Glutamatergic neuron (in vitro differentiated cells): Measurements from ENCODE around the gene PAFAH1B1. TPM values are rescaled to one million over a fixed set of nuclear protein-coding genes. Genes with fewer than 3 reads are reported as not detected.
A peak's percentile ranks its signal among the peaks of the same experiment; 100 is the strongest.

Source experiments
- DNase-seq: peaks from one replicate; pipeline ENCODE4 v3.0.0; 2022
- H3K27ac Mint-ChIP-seq: one replicate; pipeline ENCODE4 v1.8.0; 2020; ENCODE audit warnings: mild to moderate bottlenecking, mixed read lengths, inconsistent platforms; ENCODE audit not compliant: unreplicated experiment
- H3K27me3 Mint-ChIP-seq: one replicate; pipeline ENCODE4 v1.8.0; 2020; ENCODE audit warnings: mild to moderate bottlenecking, moderate library complexity, mixed read lengths, inconsistent platforms; ENCODE audit not compliant: unreplicated experiment
- H3K36me3 Mint-ChIP-seq: one replicate; pipeline ENCODE4 v1.8.0; 2020; ENCODE audit warnings: mild to moderate bottlenecking, mixed read lengths, inconsistent platforms; ENCODE audit not compliant: unreplicated experiment
- H3K4me1 Mint-ChIP-seq: one replicate; pipeline ENCODE4 v1.8.0; 2020; ENCODE audit warnings: mild to moderate bottlenecking, low read depth, mixed read lengths, inconsistent platforms; ENCODE audit not compliant: unreplicated experiment
- H3K4me3 Mint-ChIP-seq: one replicate; pipeline ENCODE4 v1.8.0; 2020; ENCODE audit warnings: mild to moderate bottlenecking, mixed read lengths, inconsistent platforms; ENCODE audit not compliant: unreplicated experiment
- H3K9me3 Mint-ChIP-seq: one replicate; pipeline ENCODE4 v1.8.0; 2020; ENCODE audit warnings: mild to moderate bottlenecking, moderate library complexity, mixed read lengths, inconsistent platforms; ENCODE audit not compliant: unreplicated experiment
- CTCF ChIP-seq: fragments of 200-600 bp; sonication (generic); IDR thresholded peaks from one replicate; pipeline ENCODE4 v1.5.0; 2021; ENCODE audit not compliant: partially characterized antibody, unreplicated experiment
- total RNA-seq: library from RNA; stranded (reverse); fragmentation: NEBNext Ultra II Directional; extraction: Animal tissue kit (Norgen Biotek cat#: 25700); gene quantifications from one replicate; pipeline ENCODE4 v1.2.1, GENCODE V29; 2021; ENCODE audit not compliant: unreplicated experiment

Gene PAFAH1B1
- total RNA-seq, 1 donor from 2014 or later = 296 TPM

GRCh38 chr17:2700030-2700490 is 106.6 kb downstream of the PAFAH1B1 start:
- peaks cover 3% of the 10 kb centered on the region for H3K9me3 Mint-ChIP-seq
- DNase-seq = peak; percentile 8
- peaks cover 2% of the 10 kb centered on the region for H3K27me3 Mint-ChIP-seq
- no peak for TF ChIP-seq CTCF
- H3K4me3 Mint-ChIP-seq = no peak overlapping the region
- H3K36me3 Mint-ChIP-seq = no peaks in the 10 kb centered on the region
- no peaks in the 10 kb centered on the region for H3K4me1 Mint-ChIP-seq
- H3K27ac Mint-ChIP-seq = no peak overlapping the region

DNA sequence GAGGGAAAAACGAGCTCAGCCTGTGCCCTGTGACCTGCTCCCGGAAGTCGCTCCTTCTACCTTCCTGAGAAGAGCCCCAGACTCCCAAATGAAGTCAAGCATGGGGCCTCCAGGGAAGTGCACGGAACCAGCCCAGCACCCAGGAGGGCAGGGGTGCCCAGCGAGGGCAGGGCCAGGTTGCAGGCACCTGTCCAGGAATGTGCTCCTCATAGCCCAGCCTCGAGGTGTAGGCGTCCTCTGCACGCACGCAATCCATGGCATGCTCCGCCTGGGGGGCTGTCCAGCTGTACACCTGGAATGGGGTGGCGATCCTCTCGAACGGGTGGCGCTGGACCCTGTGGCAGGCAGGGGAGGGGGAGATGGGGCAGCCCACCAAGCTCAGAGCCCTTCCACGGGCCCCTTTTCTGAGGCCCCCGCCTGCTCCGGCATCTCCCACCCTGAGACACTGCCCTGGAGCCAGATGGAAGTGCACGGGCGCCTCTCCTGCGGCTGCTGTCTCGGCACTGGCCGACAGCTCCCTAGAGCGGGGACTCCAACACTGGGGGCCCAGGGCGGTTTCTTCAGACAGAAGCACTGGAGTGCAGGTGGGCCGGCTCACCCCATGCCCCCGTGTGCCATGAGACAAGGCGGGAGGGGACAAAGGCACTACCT is 107.2 kb downstream of the PAFAH1B1 start:
- no peaks in the 10 kb centered on the region for H3K36me3 Mint-ChIP-seq
- peaks cover 4% of the 10 kb centered on the region for H3K4me1 Mint-ChIP-seq
- H3K27me3 Mint-ChIP-seq = peaks cover 2% of the 10 kb centered on the region
- no peak overlapping the region for H3K4me3 Mint-ChIP-seq
- no peak for TF ChIP-seq CTCF
- no peak overlapping the region for H3K27ac Mint-ChIP-seq
- DNase-seq = peak; percentile 11
- H3K9me3 Mint-ChIP-seq = peaks cover 3% of the 10 kb centered on the region

DNA sequence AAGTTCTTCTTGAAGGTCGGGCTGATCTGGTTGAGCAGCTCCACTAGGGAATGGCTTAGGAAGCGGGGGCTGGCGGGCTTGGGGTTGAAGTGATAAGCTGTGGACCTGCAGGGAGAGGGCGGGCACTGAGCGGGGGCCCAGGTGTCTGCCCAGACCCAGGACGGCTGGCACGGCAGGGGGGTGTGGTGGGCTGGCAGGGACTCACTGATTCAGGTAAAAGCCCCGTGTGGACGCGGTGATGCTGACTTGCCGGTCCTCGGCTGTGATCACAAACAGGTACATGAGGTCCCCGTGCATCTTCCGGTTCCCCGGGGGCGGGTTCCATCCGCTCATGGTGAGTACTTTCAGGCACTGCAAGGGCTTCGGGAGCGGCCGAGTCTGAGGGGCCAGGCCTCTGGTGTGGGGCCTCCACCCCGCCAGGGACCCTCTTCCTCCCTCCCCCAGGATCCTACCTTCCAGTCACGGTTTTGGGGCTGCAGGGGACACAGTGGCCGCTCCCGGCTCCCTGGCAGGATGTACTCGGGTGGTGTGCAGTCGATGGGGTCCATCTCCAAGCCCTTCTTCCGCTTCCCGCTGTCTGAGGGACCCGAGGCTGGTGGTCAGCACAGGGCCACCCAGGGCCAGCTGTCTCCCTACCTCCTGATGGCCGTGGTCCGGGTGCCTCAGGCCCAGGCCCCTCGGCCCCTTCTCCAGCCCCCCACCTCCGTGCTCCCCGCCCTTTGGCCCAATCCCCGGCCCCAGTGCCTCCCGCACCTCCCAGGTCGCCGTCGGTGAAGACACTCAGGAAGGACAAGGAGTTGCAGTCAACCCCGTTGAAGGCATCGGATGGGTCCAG is 107.9 kb downstream of the PAFAH1B1 start:
- Mint-ChIP-seq H3K27me3 (peaks cover 3% of the 10 kb centered on the region), H3K4me3 (no peak overlapping the region), H3K27ac (no peak overlapping the region), H3K4me1 (peaks cover 4% of the 10 kb centered on the region), H3K9me3 (peaks cover 3% of the 10 kb centered on the region), H3K36me3 (no peaks in the 10 kb centered on the region)
- DNase-seq = peak; percentile 19
- no peak for TF ChIP-seq CTCF

DNA sequence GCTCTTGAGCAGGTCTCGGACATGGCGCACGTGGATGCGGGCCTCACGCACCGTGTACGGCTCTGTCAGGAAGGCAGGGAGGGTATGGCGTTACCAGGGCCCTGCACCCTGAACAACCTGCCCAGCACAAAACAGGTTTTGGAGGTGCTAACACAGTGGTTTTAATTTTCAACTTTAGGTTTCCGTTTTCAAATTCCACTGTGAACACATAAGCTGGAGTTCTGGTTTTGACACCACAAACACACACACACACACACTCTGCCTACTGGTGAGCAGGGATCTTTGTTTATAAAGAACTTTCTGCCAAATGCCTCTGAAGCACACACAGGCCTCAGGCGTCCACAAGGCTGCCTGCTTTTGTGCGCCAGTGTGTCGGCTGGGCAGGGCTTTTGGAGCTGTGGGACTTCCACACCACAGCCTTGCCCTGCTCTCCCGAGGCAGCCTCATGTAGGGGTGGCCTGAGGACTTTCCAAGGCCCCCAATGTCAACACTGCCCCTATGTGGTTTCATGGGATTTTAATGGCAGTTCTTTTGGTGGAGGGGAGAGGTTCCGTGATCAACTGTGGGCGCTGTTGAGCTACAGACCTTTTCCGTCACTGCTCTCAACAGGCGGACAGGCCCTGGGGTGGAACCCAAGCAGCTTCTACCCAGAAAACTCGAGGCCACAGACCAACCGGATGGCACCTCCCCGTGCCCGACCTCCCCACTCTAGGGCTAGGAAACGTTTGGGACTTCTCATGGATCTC is 108.7 kb downstream of the PAFAH1B1 start:
- H3K27me3 Mint-ChIP-seq = peaks cover 4% of the 10 kb centered on the region
- no peak for TF ChIP-seq CTCF
- H3K27ac Mint-ChIP-seq = no peak overlapping the region
- H3K4me1 Mint-ChIP-seq = peaks cover 4% of the 10 kb centered on the region
- peaks cover under 1% of the 10 kb centered on the region for H3K9me3 Mint-ChIP-seq
- H3K4me3 Mint-ChIP-seq = no peak overlapping the region
- DNase-seq = peak; percentile 10
- no peaks in the 10 kb centered on the region for H3K36me3 Mint-ChIP-seq
